HepG2 (cell line): Measurements from ENCODE around the gene ZNF343. TPM values are rescaled to one million over a fixed set of nuclear protein-coding genes. Genes with fewer than 3 reads are reported as not detected.

Experiments used
- ARNT ChIP-seq: fragments of 450-650 bp; IDR thresholded peaks from 2 replicates; pipeline ENCODE4 v1.6.1; 2017
- HNF4A ChIP-seq: sonication (generic); formaldehyde crosslinking; IDR thresholded peaks from 2 replicates; pipeline ENCODE4 v1.4.0; 2020; ENCODE audit warnings: missing genetic modification reagents
- HNRNPLL ChIP-seq: fragments of 200-400 bp; formaldehyde crosslinking; IDR thresholded peaks from 2 replicates; pipeline ENCODE4 v1.6.1; 2017; ENCODE audit warnings: mild to moderate bottlenecking, low read depth, low read length; ENCODE audit not compliant: poor library complexity, severe bottlenecking
- KLF11 ChIP-seq: IDR thresholded peaks from 2 replicates; pipeline ENCODE4 v1.6.1; 2016; ENCODE audit warnings: missing compliant biosample characterization
- KLF13 ChIP-seq: sonication (generic); formaldehyde crosslinking; IDR thresholded peaks from 2 replicates; pipeline ENCODE4 v1.4.0; 2020; ENCODE audit warnings: mild to moderate bottlenecking, missing genetic modification reagents
- NCOA1 ChIP-seq: sonication (generic); formaldehyde crosslinking; IDR thresholded peaks from 2 replicates; pipeline ENCODE4 v1.9.0; 2021; ENCODE audit warnings: missing genetic modification reagents
- NFE2 ChIP-seq: sonication (generic); formaldehyde crosslinking; IDR thresholded peaks from 2 replicates; pipeline ENCODE4 v1.4.0; 2020; ENCODE audit warnings: missing genetic modification reagents
- NFE2L2 ChIP-seq: fragments of 150-350 bp; IDR thresholded peaks from 2 replicates; pipeline ENCODE4 v1.6.1; 2014; ENCODE audit warnings: low read length
- NFIB ChIP-seq: sonication (generic); formaldehyde crosslinking; IDR thresholded peaks from 2 replicates; pipeline ENCODE4 v1.9.0; 2021; ENCODE audit warnings: missing genetic modification reagents, mild to moderate bottlenecking, borderline replicate concordance
- POLR2AphosphoS5 ChIP-seq: IDR thresholded peaks from 2 replicates; pipeline ENCODE4 v1.6.1; 2012; ENCODE audit warnings: low read depth, low read length
- PRMT3 ChIP-seq: sonication (generic); formaldehyde crosslinking; IDR thresholded peaks from 2 replicates; pipeline ENCODE4 v1.8.1; 2022; ENCODE audit warnings: low read depth, mild to moderate bottlenecking, moderate library complexity, missing genetic modification reagents, borderline replicate concordance
- PRPF4 ChIP-seq: fragments of 200-400 bp; formaldehyde crosslinking; IDR thresholded peaks from 2 replicates; pipeline ENCODE4 v1.6.1; 2016; ENCODE audit warnings: low read length, low read depth; ENCODE audit not compliant: poor library complexity, severe bottlenecking
- RFX5 ChIP-seq: IDR thresholded peaks from 2 replicates; pipeline ENCODE4 v1.6.1; 2011; ENCODE audit warnings: low read depth, low read length, improper control_type of control experiment
- SOX6 ChIP-seq, 2 experiments: fragments of 450-650 bp in 1 of 2; sonication (generic) in 1 of 2; formaldehyde crosslinking in 1 of 2; IDR thresholded peaks; 2 replicates each; pipeline versions ENCODE4 v1.4.0 to v1.6.1; 2017 to 2020; ENCODE audit warnings: antibody characterized with exemption in 1 of 2, mild to moderate bottlenecking in 1 of 2, missing genetic modification reagents in 1 of 2
- TBP ChIP-seq: sonication (generic); formaldehyde crosslinking; IDR thresholded peaks from 2 replicates; pipeline ENCODE4 v1.5.0; 2020; ENCODE audit warnings: missing genetic modification reagents
- TRIM22 ChIP-seq: fragments of 450-650 bp; IDR thresholded peaks from 2 replicates; pipeline ENCODE4 v1.6.1; 2017
- ZBTB42 ChIP-seq: sonication (generic); formaldehyde crosslinking; IDR thresholded peaks from 2 replicates; pipeline ENCODE4 v1.5.0; 2020; ENCODE audit warnings: mild to moderate bottlenecking, missing genetic modification reagents
- ZFP36L1 ChIP-seq: sonication (generic); formaldehyde crosslinking; IDR thresholded peaks from 2 replicates; pipeline ENCODE4 v1.8.0; 2022; ENCODE audit warnings: mild to moderate bottlenecking, missing genetic modification reagents, moderate library complexity
- ZNF33B ChIP-seq: sonication (generic); formaldehyde crosslinking; IDR thresholded peaks from 2 replicates; pipeline ENCODE4 v1.5.1; 2020; ENCODE audit warnings: mild to moderate bottlenecking, missing genetic modification reagents
- ZNF451 ChIP-seq: sonication (generic); formaldehyde crosslinking; IDR thresholded peaks from 2 replicates; pipeline ENCODE4 v1.5.0; 2020; ENCODE audit warnings: mild to moderate bottlenecking, missing genetic modification reagents
- ZNF629 ChIP-seq: sonication (generic); formaldehyde crosslinking; conservative IDR thresholded peaks from 2 replicates; pipeline ENCODE4 v1.5.0; 2020; ENCODE audit warnings: missing genetic modification reagents
- polyA plus RNA-seq, 8 experiments: library from polyadenylated mRNA; depleted of rRNA in 3 of 8; stranded (reverse) in 7 of 8; unstranded in 1 of 8; fragments of >200 nt; fragmentation: Illumina TruSeq in 4 of 8; extraction: Trizol in 4 of 8; gene quantifications; 2 replicates each; pipeline versions ENCODE4 v1.2.1 to v1.2.3, GENCODE V29; 2011 to 2016; ENCODE audit warnings: low read depth in 4 of 8, missing spikeins in 1 of 8, mixed read lengths in 1 of 8; ENCODE audit not compliant: insufficient read depth in 1 of 8
- total RNA-seq, 5 experiments: library from RNA; depleted of rRNA; stranded (reverse); fragments of >200 nt; fragmentation: Illumina TruSeq; extraction: Trizol; gene quantifications; 2 replicates each; pipeline ENCODE4 v1.2.3, GENCODE V29; 2016; ENCODE audit warnings: low read depth in 1 of 5
- TF ChIP-seq, protein P1 (sequence below): IDR thresholded peaks from 2 replicates; pipeline ENCODE4 v1.6.1; 2016; ENCODE audit warnings: mild to moderate bottlenecking
- TF ChIP-seq, protein P2 (sequence below): sonication (generic); formaldehyde crosslinking; IDR thresholded peaks from 2 replicates; pipeline ENCODE4 v1.4.0; 2020; ENCODE audit warnings: missing genetic modification reagents, borderline replicate concordance
- TF ChIP-seq, protein P3 (sequence below): sonication (generic); formaldehyde crosslinking; IDR thresholded peaks from 2 replicates; pipeline ENCODE4 v1.9.0; 2022; ENCODE audit warnings: missing genetic modification reagents, mild to moderate bottlenecking, borderline replicate concordance

ZNF343 gene
- total and polyA plus RNA-seq, 2 of the 13 experiments (the other 11 are each of a cell fraction or from before 2014, with no cell fraction given) = 16.4 to 22.1 TPM

DNA sequence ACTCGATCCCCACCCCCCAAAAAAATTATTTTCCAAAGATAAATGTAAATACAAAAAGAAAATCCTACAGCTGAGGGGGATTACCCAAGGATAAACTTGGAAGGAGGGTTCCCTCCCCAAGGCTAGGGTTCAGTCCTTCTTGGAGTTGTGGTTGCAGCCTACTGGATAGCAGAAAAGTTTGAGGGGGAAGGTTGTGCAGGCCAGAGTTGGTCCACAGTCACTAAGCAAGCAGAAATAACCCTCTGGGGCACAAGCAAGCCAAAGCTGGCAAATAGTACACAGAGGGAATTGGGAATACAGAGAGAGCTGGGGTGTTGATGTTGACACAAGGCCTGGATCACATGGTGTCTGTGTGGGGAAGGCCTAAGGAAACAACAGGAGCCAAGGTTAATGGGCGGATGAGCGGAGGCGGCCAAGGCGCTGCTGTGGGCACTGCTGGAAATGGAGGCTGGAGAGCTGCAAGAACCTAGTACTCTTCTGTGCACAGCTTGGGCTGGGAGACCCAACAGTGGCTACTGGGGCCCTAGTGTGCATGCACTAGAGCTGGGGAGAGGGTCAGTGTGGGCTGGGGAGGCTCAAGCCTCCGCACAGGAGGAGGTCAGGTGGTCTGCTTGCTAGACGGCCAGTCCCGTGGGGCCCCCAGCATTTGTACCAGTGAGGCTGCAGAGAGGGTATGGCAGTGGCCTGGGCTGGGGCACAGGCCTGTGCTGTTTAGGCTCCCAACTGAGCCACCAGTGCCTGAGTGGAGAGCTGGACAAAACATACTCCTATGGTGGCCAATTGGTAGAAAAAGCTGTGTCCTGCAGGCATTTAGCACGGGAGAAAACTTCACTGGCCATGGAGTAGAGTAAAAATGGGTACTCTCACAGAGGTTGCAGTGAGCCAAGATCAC lies 32.6 kb downstream of the ZNF343 start (continued):
- TF ChIP-seq, protein P1, sequence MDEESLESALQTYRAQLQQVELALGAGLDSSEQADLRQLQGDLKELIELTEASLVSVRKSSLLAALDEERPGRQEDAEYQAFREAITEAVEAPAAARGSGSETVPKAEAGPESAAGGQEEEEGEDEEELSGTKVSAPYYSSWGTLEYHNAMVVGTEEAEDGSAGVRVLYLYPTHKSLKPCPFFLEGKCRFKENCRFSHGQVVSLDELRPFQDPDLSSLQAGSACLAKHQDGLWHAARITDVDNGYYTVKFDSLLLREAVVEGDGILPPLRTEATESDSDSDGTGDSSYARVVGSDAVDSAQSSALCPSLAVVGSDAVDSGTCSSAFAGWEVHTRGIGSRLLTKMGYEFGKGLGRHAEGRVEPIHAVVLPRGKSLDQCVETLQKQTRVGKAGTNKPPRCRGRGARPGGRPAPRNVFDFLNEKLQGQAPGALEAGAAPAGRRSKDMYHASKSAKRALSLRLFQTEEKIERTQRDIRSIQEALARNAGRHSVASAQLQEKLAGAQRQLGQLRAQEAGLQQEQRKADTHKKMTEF (CRISPR knock-in tag) = peak; percentile 96
- no peak for TF ChIP-seq PRMT3 (CRISPR knock-in tag)
- TF ChIP-seq POLR2AphosphoS5 = no peak; the same call in 1 of the 2 replicates
- TF ChIP-seq, protein P2, sequence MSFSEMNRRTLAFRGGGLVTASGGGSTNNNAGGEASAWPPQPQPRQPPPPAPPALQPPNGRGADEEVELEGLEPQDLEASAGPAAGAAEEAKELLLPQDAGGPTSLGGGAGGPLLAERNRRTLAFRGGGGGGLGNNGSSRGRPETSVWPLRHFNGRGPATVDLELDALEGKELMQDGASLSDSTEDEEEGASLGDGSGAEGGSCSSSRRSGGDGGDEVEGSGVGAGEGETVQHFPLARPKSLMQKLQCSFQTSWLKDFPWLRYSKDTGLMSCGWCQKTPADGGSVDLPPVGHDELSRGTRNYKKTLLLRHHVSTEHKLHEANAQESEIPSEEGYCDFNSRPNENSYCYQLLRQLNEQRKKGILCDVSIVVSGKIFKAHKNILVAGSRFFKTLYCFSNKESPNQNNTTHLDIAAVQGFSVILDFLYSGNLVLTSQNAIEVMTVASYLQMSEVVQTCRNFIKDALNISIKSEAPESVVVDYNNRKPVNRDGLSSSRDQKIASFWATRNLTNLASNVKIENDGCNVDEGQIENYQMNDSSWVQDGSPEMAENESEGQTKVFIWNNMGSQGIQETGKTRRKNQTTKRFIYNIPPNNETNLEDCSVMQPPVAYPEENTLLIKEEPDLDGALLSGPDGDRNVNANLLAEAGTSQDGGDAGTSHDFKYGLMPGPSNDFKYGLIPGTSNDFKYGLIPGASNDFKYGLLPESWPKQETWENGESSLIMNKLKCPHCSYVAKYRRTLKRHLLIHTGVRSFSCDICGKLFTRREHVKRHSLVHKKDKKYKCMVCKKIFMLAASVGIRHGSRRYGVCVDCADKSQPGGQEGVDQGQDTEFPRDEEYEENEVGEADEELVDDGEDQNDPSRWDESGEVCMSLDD (CRISPR knock-in tag) = no peak; the same call in 1 of the 2 replicates
- TF ChIP-seq NFE2 = no peak
- TF ChIP-seq KLF13 (CRISPR knock-in tag) = no peak
- no peak for TF ChIP-seq NFE2L2
- no peak for TF ChIP-seq NFIB (CRISPR knock-in tag)
- no peak for TF ChIP-seq ZNF451
- TF ChIP-seq PRPF4 = no peak
- no peak for TF ChIP-seq ARNT
- peak; percentile 60; the same call in 1 of the 2 replicates for TF ChIP-seq ZBTB42 (CRISPR knock-in tag)
- peak; percentile 75 for TF ChIP-seq ZNF629 (CRISPR knock-in tag)
- no peak for TF ChIP-seq NCOA1
- no peak for TF ChIP-seq HNRNPLL
- peak; percentile 46; the same call in 1 of the 2 replicates for TF ChIP-seq KLF11 (CRISPR knock-in tag)
- no peak for TF ChIP-seq TRIM22
- peak; percentile 89 for TF ChIP-seq ZFP36L1 (CRISPR knock-in tag)
- TF ChIP-seq, protein P3, sequence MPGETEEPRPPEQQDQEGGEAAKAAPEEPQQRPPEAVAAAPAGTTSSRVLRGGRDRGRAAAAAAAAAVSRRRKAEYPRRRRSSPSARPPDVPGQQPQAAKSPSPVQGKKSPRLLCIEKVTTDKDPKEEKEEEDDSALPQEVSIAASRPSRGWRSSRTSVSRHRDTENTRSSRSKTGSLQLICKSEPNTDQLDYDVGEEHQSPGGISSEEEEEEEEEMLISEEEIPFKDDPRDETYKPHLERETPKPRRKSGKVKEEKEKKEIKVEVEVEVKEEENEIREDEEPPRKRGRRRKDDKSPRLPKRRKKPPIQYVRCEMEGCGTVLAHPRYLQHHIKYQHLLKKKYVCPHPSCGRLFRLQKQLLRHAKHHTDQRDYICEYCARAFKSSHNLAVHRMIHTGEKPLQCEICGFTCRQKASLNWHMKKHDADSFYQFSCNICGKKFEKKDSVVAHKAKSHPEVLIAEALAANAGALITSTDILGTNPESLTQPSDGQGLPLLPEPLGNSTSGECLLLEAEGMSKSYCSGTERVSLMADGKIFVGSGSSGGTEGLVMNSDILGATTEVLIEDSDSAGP (CRISPR knock-in tag) = peak; percentile 61
- TF ChIP-seq SOX6 (IDR thresholded peaks at IDR 0.05) = no peak
- peak; percentile 91 for TF ChIP-seq SOX6 (CRISPR knock-in tag; IDR thresholded peaks at IDR 0.05)
- peak; percentile 90; the same call in 1 of the 2 replicates for TF ChIP-seq ZNF33B (CRISPR knock-in tag)
- TF ChIP-seq RFX5 = peak; percentile 39; the same call in 1 of the 2 replicates
- no peak for TF ChIP-seq TBP (CRISPR knock-in tag)
- peak; percentile 68 for TF ChIP-seq HNF4A (CRISPR knock-in tag)
